ENCODE results near the gene BRF1.

Gene BRF1

GRCh38 chr14:105196265-105196960, 104.4 kb downstream of the BRF1 start:
- no peak overlapping the region for H3K27ac ChIP-seq
- TF ChIP-seq ZFX (IDR thresholded peaks at IDR 0.05) = no peak
- TF ChIP-seq CTCF (conservative IDR thresholded peaks at IDR 0.05) = no peak

DNA sequence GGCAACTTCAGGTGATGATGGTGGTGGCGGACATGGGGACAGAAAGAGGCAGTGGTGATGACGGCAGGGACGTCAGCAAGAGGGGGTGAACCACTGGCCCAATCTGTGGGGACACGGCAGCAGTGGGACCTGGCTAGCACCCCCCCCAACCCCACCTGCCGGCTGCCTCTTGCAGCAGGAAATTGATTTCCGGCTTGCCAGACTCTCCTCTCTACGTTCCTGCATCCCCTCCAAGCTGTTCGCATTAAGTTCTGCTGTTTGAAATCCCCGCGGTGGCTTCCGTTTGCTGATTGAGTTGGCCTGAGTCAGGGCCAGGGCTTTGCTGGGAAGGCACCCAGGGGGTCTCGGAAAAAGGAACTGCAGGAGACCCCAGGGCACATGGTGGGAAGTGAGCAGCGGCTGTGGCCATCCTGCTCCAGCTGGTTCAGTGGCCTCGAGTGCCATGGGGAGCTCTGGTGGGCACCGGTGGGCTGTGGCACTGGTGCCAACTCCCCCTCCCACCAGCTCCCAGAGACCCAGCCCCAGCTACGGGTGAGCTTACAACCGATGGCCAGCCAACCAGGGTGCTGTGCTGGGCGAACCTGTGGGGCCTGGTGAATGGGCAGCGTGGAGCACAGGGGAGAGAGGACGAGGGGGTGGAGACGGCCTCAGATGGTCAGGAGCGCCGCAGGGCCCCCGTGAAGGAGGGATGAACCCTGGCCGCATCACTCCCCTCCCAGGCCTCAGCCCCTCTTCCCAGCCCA, 105.1 kb downstream of the BRF1 start:
- no peak overlapping the region for H3K27ac ChIP-seq
- TF ChIP-seq CTCF (conservative IDR thresholded peaks at IDR 0.05) = no peak
- TF ChIP-seq ZFX (IDR thresholded peaks at IDR 0.05) = no peak

- no peak for TF ChIP-seq CTCF (conservative IDR thresholded peaks at IDR 0.05)
- no peak for TF ChIP-seq ZFX (IDR thresholded peaks at IDR 0.05)
- H3K27ac ChIP-seq = no peak overlapping the region
These were observed 105.8 kb downstream of the BRF1 start for GRCh38 chr14:105195051-105195450.

DNA sequence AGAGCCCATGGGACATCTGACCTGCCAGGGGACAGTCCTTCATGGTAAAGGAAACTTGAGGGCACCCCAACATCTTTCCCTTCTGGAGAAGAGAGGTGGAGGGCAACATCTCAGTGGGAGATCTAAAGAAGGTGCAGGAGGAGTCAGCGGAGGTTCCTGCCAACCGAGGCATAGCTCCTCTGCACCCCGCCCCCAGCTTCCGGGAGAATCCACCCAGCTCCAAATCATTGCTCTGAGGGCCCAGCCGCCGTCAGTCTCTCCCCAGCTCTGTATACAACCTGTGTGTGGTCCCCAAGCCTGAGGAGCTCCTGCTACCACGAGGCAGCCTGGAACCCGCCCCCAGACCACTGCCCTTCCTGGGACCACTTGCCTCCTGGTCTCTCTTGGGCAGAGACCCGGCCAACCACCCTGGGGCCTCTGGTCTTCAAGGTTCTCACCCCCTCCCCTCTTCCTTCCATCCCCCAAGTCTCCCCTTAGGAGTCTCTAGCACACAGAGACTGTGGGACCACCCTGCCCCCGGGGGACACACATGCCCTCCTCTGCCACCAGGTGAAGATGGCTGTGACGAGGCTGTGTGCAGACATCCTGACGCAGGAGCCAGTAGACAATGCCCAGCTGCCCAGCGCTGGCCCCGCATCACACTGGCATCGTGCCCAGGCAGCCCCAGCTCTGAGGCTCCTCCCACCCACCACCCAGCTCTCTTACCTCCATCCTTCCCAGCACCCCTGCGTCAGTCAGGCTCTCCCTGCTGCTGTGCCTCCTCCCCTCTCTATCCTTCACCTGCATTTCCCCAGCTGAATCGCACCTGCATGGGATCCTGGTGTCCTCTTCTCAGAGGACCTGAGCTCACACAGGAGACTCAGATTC, 106.7 kb downstream of the BRF1 start:
- TF ChIP-seq ZFX (IDR thresholded peaks at IDR 0.05) (no peak), CTCF (conservative IDR thresholded peaks at IDR 0.05) (no peak)
- no peak overlapping the region for H3K27ac ChIP-seq

DNA sequence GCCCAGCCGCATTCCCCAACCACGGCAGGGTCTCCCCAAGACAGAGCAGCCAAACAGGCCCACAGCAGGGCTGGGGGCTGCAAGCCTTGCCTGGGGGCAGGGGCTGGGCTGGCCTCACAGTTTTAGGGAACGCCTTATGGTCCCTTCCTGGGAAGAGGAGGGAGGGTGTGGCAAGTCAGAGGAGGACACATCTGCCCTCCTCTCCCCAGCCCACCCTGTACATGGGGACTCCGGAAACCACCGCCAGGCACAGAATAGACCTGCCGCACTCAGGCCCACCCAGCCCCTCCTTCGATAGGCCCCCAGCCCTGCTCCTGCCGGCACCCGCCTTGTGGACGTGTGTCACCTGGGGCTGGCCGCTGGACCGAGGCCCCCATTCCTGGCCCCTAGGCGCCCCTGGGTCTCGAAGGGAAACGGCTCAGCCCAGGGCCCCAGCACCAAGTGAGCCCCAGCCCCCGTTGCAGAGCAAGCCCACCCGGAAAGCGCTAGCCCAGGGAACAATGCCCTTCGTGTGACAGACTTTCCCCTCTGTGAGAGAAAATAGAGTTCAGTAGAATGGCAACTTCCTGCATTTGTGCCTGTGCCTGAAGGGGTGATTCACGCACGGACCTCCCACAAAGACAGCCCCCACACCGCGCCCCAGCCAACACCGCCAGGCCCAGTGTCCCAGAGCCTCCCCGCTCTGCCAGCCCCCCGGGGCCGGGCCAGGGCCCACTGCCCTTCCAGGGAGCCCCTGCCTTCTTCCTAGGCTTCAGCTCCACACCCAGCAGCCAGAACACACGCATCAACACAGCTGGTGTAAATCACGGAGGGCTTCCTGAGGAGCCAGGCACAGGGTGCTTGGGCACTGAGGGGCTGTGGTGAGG, 107.7 kb downstream of the BRF1 start:
- H3K27ac ChIP-seq = no peak overlapping the region
- TF ChIP-seq ZFX (IDR thresholded peaks at IDR 0.05) (no peak), CTCF (conservative IDR thresholded peaks at IDR 0.05) (no peak)

DNA sequence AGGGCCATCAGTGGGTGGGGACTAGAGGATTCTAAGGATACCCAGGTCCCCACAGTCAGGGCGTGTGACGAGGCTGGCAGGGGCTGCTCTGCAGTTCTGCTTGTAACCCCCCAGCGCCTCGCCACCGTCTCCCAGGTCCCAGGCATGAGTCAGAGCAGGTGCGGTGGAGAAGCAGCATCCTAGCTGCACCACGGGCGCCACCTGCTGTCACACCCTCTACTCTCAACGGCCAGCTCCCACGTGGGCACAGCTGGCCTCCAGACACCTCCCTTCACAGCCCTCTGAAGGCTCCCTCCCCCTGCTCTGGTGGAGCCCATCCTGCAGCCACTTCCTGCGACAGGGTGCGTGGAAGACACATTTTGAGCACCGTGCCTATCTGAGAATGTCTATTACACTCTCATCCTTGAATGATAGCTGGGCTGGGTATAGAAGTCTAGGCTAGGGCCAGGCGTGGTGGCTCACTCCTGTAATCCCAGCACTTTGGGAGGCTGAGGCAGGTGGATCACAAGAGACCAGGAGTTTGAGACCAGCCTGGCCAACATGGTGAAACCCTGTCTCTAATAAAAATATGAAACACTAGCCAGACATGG, 112.8 kb downstream of the BRF1 start:
- TF ChIP-seq CTCF (conservative IDR thresholded peaks at IDR 0.05) = no peak
- no peak for TF ChIP-seq ZFX (IDR thresholded peaks at IDR 0.05)

More for the DNA sequence above, 112.8 kb downstream of the BRF1 start:
- no peak overlapping the region for H3K27ac ChIP-seq
